ENCODE data around the gene FAM90A1.
"Not testable (repeated sequence)": the region's sequence is repeated elsewhere in the genome, so short reads cannot be mapped to it uniquely, and the experiment has no call there.

DNA sequence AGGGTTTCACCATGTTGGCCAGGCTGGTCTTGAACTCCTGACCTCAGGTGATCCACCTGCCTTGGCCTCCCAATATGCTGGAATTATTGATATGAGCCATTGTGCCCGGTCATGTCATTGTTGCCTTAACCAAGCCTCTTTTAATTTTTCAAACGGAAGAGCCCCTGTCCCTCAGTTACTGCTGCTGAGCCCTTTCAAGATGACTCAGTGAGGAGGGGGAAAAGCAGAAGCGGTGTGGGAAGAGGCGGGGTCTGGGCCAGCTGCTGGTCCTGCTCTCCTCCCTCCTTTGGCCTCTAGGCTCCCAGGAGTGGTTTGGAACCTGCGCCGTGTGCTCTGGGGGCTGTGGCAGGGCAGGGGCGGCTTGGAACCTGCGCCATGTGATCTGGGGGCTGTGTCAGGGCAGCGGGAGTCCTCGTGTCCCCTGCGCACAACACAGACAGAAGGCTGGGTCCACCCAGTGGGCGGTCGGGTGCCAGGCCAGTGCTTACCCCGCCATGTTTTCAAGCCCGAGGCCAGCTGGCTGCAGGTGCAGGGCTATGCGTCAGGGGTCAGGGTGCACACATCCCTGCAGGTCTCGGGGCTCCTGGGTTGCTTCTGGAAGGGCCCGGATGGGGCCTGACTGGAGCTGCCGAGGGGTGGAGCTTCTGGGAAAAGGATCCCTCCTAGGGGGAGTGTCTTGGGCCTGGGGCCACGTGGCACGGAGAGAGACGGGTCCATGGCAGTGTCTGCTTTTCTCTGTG is at the start of gene FAM90A1:
- TF ChIP-seq, protein P1, sequence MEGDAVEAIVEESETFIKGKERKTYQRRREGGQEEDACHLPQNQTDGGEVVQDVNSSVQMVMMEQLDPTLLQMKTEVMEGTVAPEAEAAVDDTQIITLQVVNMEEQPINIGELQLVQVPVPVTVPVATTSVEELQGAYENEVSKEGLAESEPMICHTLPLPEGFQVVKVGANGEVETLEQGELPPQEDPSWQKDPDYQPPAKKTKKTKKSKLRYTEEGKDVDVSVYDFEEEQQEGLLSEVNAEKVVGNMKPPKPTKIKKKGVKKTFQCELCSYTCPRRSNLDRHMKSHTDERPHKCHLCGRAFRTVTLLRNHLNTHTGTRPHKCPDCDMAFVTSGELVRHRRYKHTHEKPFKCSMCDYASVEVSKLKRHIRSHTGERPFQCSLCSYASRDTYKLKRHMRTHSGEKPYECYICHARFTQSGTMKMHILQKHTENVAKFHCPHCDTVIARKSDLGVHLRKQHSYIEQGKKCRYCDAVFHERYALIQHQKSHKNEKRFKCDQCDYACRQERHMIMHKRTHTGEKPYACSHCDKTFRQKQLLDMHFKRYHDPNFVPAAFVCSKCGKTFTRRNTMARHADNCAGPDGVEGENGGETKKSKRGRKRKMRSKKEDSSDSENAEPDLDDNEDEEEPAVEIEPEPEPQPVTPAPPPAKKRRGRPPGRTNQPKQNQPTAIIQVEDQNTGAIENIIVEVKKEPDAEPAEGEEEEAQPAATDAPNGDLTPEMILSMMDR (IDR thresholded peaks at IDR 0.05; ENCODE audit: insufficient read depth, low read length, poor library complexity, severe bottlenecking), result not testable (repeated sequence)
- not testable (repeated sequence) for TF ChIP-seq EZH2phosphoT487 (conservative IDR thresholded peaks at IDR 0.05; ENCODE audit: low read length)
